Fibroblast of peridontal ligament (primary cell): ENCODE data around the gene DNASE1L3.
"Not testable (repeated sequence)": the region's sequence is repeated elsewhere in the genome, so short reads cannot be mapped to it uniquely, and the experiment has no call there.

Source experiments
- DNase-seq: peaks from one replicate; pipeline ENCODE4 v3.0.0-alpha.2; 2010; ENCODE audit errors: extremely low read depth

The DNASE1L3 gene

GRCh38 chr3:58201451-58201850 lies 9.3 kb downstream of the DNASE1L3 start:
- not testable (repeated sequence) for DNase-seq

DNA sequence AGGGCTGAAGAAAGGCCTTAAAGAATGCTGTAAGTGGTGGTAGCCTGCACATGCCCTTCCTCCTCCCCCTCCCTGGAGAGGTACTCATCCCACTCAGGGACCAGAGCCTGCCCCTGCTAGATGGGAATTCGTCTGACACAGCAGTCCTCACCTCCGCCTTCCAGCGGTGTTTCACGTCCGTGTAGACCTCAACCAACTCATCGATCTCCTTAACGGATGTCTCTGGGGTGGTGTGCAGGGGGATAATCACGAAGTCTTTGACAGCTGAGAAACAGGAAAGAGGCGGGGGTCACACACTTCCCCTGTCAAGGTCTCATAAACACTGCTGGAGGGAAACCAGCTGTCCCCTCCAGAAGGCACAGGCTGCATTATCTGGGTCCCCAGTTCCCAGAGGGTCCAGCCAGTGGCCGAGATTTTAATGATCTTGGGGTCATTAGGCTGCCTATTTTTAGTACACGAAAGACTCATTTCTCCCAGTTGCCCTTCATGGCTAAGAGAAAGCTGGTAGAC lies 9.9 kb downstream of the DNASE1L3 start:
- DNase-seq, result no peak

GRCh38 chr3:58200121-58200709 lies 10.6 kb downstream of the DNASE1L3 start:
- DNase-seq, result no peak

DNA sequence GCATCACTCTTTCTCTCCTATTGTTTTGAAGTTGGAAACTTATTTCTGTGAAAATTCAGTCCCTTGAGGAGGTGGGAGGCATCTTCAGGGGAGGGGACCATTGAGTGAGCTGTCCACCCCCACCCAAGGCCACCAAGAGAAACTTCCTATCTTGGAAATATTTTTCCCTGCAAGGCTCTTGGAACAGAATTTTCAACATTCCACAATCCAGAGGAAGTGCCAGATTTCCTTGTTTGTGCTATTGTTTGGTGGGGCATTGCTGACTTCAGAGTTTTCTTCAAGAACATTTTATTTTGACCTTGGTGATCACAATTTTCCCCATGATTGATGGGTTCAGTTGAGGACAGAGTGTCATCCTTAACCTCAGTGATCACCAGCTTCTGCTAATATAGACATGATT lies 12.0 kb downstream of the DNASE1L3 start:
- no peak for DNase-seq

GRCh38 chr3:58198362-58198761 lies 12.4 kb downstream of the DNASE1L3 start:
- no peak for DNase-seq

GRCh38 chr3:58197588-58197987 lies 13.2 kb downstream of the DNASE1L3 start:
- DNase-seq, result no peak

GRCh38 chr3:58193682-58194407 lies 16.9 kb downstream of the DNASE1L3 start:
- DNase-seq, result no peak

GRCh38 chr3:58192069-58192468 lies 18.7 kb downstream of the DNASE1L3 start:
- no peak for DNase-seq

DNA sequence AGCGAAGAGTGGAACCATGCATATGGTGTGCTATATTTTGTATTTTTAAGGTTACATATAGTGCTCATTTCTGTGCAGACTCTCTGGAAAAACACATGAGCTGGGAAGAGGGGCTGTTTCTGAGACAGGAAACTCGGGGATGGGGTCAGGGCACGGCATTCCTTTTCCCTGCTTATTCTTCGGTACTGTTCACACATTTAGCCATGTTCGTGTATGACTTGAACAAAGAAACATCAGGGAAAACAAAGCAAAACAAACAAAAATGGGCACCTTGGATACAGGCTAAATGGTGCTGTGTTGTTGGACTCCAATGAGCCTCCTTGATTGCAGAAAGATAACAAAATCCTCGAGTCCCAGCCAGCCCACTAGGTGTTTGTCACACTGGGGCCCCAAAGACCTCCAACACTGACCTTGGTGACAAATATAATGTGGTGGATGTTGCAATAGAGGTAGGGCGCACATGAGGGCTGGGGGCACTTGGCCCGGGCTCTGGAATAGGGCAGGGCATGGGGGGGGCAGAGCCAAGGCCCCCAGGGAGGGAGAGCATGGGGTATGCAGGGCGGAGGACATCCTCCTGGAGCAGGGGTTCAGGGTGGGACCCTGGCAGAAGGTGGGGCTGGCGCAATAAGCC lies 19.3 kb downstream of the DNASE1L3 start:
- no peak for DNase-seq

- no peak for DNase-seq
Measured at GRCh38 chr3:58190882-58191281, 19.9 kb downstream of the DNASE1L3 start.

- no peak for DNase-seq
Measured at GRCh38 chr3:58190291-58190690, 20.5 kb downstream of the DNASE1L3 start.

GRCh38 chr3:58189691-58190090 lies 21.1 kb downstream of the DNASE1L3 start:
- DNase-seq, result no peak

- DNase-seq, result no peak
Measured at GRCh38 chr3:58188921-58189451, 21.8 kb downstream of the DNASE1L3 start.

GRCh38 chr3:58188173-58188564 lies 22.6 kb downstream of the DNASE1L3 start:
- no peak for DNase-seq

- no peak for DNase-seq
Measured at GRCh38 chr3:58184982-58185360, 25.8 kb downstream of the DNASE1L3 start.

DNA sequence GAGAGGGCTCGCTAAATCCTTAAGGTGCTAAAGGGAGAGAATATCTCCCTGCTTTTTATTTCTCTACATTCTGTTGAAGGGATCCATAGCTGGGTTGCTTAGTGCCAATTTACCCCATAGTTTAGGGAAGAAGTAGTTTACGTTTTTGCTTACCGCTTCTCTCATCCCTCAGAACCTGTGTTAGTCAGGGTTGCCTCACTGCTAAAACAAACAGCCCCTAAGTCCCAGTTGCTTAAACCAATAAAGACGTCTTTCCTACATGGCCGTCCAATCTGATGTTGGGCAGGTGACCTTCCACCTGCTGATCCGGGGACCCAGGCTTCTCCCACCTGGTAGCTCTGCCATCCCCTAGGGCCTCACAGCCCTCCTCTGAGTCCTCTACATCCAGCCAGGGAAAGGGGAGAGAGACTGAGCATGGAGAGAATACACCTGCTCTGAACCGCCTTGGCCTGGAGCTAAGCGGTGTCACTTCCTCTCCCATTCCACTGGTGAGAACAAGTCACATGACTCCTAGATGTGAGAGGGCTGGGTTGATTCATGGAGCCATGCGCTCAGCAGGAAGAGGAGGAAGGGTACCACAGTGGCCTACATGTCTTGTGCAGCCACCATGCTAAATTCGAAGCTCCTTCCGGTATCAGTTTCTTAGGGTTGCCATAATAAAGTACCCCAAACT lies 26.3 kb downstream of the DNASE1L3 start:
- DNase-seq, result no peak

- no peak for DNase-seq
Measured at GRCh38 chr3:58183891-58184290, 26.9 kb downstream of the DNASE1L3 start.

GRCh38 chr3:58183221-58183620 lies 27.6 kb downstream of the DNASE1L3 start:
- no peak for DNase-seq

- no peak for DNase-seq
Measured at GRCh38 chr3:58180940-58181587, 29.7 kb downstream of the DNASE1L3 start.

DNA sequence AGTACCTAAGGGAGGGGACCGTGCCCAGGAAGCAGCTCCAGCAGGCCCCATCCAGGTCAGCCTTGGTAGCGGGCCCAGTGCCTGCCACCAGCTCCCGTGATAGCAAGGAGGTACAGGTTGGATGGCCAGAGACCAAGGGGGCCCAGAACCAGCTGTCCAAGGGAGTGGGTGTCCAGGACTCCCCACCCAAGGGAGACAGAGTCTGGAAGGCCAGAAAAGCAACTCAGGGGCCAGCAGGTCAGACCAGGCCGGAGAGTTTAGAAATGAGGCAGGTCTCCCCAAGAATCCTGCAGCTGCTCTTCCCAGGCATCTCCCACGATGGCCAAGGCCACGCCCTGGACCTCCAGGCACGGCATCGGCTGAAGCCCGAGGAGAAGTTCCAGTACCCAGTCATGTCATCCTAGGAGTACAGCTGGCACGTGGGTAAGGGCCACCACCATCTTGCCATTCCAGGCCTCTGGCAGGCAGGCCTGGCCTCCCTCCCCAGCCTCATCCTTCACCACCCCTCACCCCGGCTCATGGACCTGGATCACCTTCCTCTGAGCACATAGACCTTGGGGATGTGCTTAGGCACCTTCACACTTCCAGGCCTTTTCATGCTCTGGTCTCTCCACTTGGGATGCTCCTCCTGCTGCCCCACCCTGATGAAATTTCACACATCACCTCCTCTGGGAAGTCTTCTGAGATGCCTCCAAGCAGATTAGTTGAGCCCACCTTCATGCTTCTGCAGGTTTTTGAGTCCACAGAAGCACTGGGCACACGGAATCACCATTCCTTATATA lies 30.5 kb downstream of the DNASE1L3 start:
- DNase-seq, result no peak
